ENCODE results near the gene HHAT. TPM values are rescaled to one million over a fixed set of nuclear protein-coding genes. Genes with fewer than 3 reads are reported as not detected.

HHAT gene
- total RNA-seq, 2 donors from 2014 or later, result 1.6 to 2.0 TPM

DNA sequence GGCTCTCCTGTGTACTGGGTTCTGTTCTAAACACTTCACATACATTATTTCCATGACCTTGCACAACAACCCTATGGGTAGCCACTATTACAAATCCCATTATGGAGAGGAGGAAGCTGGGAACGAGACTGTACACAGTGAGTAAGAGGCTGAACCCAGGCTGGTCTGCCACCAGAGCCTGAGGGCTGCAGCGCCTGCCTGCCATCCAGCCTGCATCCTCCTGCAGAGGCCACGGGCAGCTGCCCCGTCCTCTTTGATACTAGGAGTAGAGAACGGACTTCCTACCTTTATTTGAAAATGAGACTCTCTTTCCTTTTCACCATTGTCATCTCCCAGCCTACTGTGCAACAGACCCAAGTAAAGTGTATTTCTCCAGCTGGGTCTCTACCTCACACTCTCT is 370.0 kb downstream of the HHAT start:
- Histone ChIP-seq H3K4me1 (no peaks in the 10 kb centered on the region), H3K4me3 (no peak overlapping the region), H3K27me3 (no peaks in the 10 kb centered on the region), H3K36me3 (no peaks in the 10 kb centered on the region), H3K9me3 (no peaks in the 10 kb centered on the region), H3K27ac (no peak overlapping the region)
- TF ChIP-seq, protein P1, sequence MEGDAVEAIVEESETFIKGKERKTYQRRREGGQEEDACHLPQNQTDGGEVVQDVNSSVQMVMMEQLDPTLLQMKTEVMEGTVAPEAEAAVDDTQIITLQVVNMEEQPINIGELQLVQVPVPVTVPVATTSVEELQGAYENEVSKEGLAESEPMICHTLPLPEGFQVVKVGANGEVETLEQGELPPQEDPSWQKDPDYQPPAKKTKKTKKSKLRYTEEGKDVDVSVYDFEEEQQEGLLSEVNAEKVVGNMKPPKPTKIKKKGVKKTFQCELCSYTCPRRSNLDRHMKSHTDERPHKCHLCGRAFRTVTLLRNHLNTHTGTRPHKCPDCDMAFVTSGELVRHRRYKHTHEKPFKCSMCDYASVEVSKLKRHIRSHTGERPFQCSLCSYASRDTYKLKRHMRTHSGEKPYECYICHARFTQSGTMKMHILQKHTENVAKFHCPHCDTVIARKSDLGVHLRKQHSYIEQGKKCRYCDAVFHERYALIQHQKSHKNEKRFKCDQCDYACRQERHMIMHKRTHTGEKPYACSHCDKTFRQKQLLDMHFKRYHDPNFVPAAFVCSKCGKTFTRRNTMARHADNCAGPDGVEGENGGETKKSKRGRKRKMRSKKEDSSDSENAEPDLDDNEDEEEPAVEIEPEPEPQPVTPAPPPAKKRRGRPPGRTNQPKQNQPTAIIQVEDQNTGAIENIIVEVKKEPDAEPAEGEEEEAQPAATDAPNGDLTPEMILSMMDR (IDR thresholded peaks at IDR 0.05), result no peak
- DNase-seq (ENCODE audit: low spot score), result no peak

DNA sequence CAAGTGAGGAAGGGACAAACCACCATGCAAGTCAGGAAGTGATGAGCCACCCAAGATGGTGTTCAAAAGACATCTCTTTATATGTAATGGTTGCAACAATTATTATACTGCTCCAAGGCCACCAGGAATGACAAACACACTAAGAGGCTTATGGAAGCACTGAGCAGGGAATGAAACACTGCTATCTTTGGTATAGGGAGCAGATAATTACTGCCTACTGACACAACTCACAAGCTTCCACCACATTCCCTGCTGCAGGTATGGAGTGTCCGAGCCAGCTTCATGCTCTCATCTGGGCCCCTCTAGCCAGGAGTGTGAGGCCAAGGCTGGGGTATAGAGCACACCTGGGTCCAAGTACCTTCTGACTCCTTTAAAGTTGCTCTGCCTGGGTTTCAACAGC is 371.4 kb downstream of the HHAT start:
- H3K4me1 ChIP-seq, result no peaks in the 10 kb centered on the region
- DNase-seq (ENCODE audit: low spot score), result no peak
- H3K27me3 ChIP-seq, result no peaks in the 10 kb centered on the region
- TF ChIP-seq, protein P1 (IDR thresholded peaks at IDR 0.05), result no peak
- H3K36me3 ChIP-seq, result no peaks in the 10 kb centered on the region
- H3K4me3 ChIP-seq, result no peak overlapping the region
- no peaks in the 10 kb centered on the region for H3K9me3 ChIP-seq
- H3K27ac ChIP-seq, result no peak overlapping the region

DNA sequence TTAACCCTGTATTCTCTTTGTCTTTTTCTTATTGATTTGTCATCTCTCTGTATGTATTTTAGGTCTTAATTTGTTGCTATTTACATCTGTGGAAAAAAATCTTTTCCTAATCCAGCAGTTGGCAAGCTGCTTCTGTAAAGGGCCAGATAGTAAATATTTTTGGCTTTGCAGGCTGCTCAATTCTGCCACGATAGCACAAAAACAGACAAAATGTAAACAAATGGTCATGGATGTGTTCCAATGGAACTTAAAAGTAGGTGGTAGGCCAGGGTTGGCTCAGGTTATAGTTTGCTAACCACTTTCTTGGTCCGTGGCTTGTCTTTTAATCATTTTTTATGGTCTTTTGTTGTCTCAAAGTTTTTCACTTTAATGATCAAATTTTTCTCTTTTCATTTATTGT is 371.8 kb downstream of the HHAT start:
- Histone ChIP-seq H3K9me3 (no peaks in the 10 kb centered on the region), H3K4me3 (no peak overlapping the region), H3K36me3 (no peaks in the 10 kb centered on the region), H3K4me1 (no peaks in the 10 kb centered on the region), H3K27ac (no peak overlapping the region), H3K27me3 (no peaks in the 10 kb centered on the region)
- DNase-seq (ENCODE audit: low spot score), result no peak
- TF ChIP-seq, protein P1 (IDR thresholded peaks at IDR 0.05), result no peak

DNA sequence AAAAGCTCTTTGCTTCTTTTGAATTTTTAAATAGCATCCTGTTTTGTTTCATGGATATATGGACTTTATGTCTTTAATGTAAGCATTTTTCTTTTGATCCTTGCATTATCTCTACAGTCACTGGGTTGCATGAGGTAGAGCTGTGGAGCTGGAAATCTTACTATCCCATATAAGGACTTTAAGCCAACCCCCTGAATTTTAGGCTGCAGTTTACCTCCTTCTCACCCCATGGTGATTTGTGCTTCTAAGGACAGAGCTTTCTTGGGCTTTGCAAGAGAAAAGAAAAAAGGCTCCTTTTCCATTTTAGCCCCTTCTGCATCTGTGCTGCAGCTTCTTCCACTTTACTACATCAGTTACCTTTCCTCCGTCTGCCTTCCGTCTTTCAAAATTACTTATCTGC is 373.8 kb downstream of the HHAT start:
- H3K4me3 ChIP-seq, result no peak overlapping the region
- H3K4me1 ChIP-seq, result no peaks in the 10 kb centered on the region
- DNase-seq (ENCODE audit: low spot score), result no peak
- TF ChIP-seq, protein P1 (IDR thresholded peaks at IDR 0.05), result no peak
- H3K27ac ChIP-seq, result no peak overlapping the region
- H3K36me3 ChIP-seq, result no peaks in the 10 kb centered on the region
- no peaks in the 10 kb centered on the region for H3K27me3 ChIP-seq
- H3K9me3 ChIP-seq, result no peaks in the 10 kb centered on the region

DNA sequence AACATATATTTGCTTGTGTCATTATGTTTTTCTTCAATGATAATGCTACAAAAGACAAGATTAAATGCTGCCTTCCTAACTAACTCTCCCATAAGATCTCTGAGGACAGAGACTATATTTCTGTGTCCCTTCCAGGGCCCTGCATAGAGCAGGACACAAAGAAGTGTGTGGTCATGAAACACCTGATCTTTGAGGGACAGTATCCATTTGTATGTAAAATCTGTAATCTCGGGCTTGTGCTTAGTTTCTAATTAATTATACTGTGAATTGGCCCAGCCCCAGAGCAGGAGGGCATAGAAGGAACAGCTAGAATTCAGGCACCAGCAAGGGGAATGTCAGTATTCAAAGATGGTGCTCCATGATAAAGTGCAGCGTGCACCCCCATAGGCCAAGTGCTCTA is 374.9 kb downstream of the HHAT start:
- H3K4me3 ChIP-seq, result no peak overlapping the region
- H3K36me3 ChIP-seq, result no peaks in the 10 kb centered on the region
- no peak overlapping the region for H3K27ac ChIP-seq
- DNase-seq (ENCODE audit: low spot score), result no peak
- H3K27me3 ChIP-seq, result no peaks in the 10 kb centered on the region
- TF ChIP-seq, protein P1 (IDR thresholded peaks at IDR 0.05), result no peak
- H3K4me1 ChIP-seq, result no peaks in the 10 kb centered on the region
- H3K9me3 ChIP-seq, result no peaks in the 10 kb centered on the region

DNA sequence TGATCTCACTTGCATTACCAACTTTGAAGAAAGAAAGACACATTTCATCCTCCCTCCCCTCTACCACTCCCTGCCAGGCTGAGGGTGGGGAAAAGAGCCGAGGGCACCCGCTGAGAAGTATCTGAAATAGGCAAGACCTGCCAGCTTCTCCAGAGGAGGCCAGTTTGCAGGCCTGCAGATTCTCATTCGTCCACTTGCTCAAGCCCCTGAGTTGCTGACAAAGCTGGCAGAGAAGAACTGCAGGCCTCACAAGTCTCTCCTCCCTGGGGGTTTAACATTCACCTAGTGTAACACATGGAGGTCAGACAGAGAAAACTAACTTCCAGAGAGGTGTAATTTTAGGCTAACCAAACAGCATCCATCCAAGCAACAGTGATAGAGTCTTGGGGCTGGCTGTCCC is 376.4 kb downstream of the HHAT start:
- TF ChIP-seq, protein P1 (IDR thresholded peaks at IDR 0.05), result no peak
- Histone ChIP-seq H3K27me3 (no peaks in the 10 kb centered on the region), H3K4me1 (no peaks in the 10 kb centered on the region), H3K9me3 (no peaks in the 10 kb centered on the region), H3K27ac (no peak overlapping the region), H3K36me3 (no peaks in the 10 kb centered on the region), H3K4me3 (no peak overlapping the region)
- DNase-seq (ENCODE audit: low spot score), result no peak

All from right atrium auricular region (tissue), 2 donors.